Osteoblast (primary cell): Measurements from ENCODE around the gene OR10H3. TPM values are rescaled to one million over a fixed set of nuclear protein-coding genes. Genes with fewer than 3 reads are reported as not detected.
"Not testable (repeated sequence)": the region's sequence is repeated elsewhere in the genome, so short reads cannot be mapped to it uniquely, and the experiment has no call there.

Experiments
- DNase-seq: peaks from one replicate; pipeline ENCODE4 v3.0.0; 2011; ENCODE audit warnings: low spot score, mixed read lengths; ENCODE audit not compliant: insufficient read length; ENCODE audit errors: missing footprints
- H2AFZ ChIP-seq: 2 replicates; pipeline ENCODE4 v1.6.0; 2011; ENCODE audit warnings: mild to moderate bottlenecking, low read length
- H3K27ac ChIP-seq: 2 replicates; pipeline ENCODE4 v1.5.1; 2011; ENCODE audit warnings: mild to moderate bottlenecking, low read depth, low read length, moderate library complexity
- H3K27me3 ChIP-seq: 2 replicates; pipeline ENCODE4 v1.6.0; 2012; ENCODE audit warnings: mild to moderate bottlenecking, control low read depth, inconsistent platforms, low read length, moderate library complexity; ENCODE audit not compliant: insufficient read depth
- H3K36me3 ChIP-seq: 2 replicates; pipeline ENCODE4 v1.5.1; 2011; ENCODE audit warnings: mild to moderate bottlenecking, low read length, control low read depth, moderate library complexity; ENCODE audit not compliant: insufficient read depth
- H3K4me1 ChIP-seq: 2 replicates; pipeline ENCODE4 v1.5.1; 2011; ENCODE audit warnings: mild to moderate bottlenecking, low read length, control low read depth, moderate library complexity; ENCODE audit not compliant: insufficient read depth
- H3K4me2 ChIP-seq: 2 replicates; pipeline ENCODE4 v1.6.0; 2011; ENCODE audit warnings: mild to moderate bottlenecking, low read length; ENCODE audit not compliant: insufficient read depth
- H3K4me3 ChIP-seq: fragments of 200-600 bp; sonication (generic); 3 replicates; pipeline ENCODE4 v1.5.1; 2012; ENCODE audit warnings: mild to moderate bottlenecking, low read length, inconsistent platforms; ENCODE audit not compliant: insufficient read depth
- H3K79me2 ChIP-seq: 2 replicates; pipeline ENCODE4 v1.6.0; 2012; ENCODE audit warnings: mild to moderate bottlenecking, low read length, control low read depth, inconsistent platforms; ENCODE audit not compliant: insufficient read depth
- H3K9me3 ChIP-seq: 2 replicates; pipeline ENCODE4 v1.5.1; 2011; ENCODE audit warnings: low read depth, low read length, control low read depth
- H4K20me1 ChIP-seq: 2 replicates; pipeline ENCODE4 v1.6.0; 2012; ENCODE audit warnings: mild to moderate bottlenecking, low read length, control low read depth; ENCODE audit not compliant: insufficient read depth
- total RNA-seq: library from RNA; depleted of rRNA; stranded (reverse); fragments of >200 nt; gene quantifications from 2 replicates; pipeline ENCODE4 v1.2.3, GENCODE V29; 2012
- TF ChIP-seq, protein P1 (sequence below): IDR thresholded peaks from 2 replicates; pipeline ENCODE4 v1.5.1; 2011; ENCODE audit warnings: mild to moderate bottlenecking, low read depth, low read length, moderate library complexity; ENCODE audit errors: extremely low read depth

The OR10H3 gene
- total RNA-seq, 1 donor: not detected

- H3K27me3 ChIP-seq: no peaks in the 10 kb centered on the region
- no peaks in the 10 kb centered on the region for H3K9me3 ChIP-seq
- no peak overlapping the region for H2AFZ ChIP-seq
- H3K4me1 ChIP-seq: no peaks in the 10 kb centered on the region
- no peaks in the 10 kb centered on the region for H3K36me3 ChIP-seq
- H4K20me1 ChIP-seq: no peaks in the 10 kb centered on the region
- TF ChIP-seq, protein P1, sequence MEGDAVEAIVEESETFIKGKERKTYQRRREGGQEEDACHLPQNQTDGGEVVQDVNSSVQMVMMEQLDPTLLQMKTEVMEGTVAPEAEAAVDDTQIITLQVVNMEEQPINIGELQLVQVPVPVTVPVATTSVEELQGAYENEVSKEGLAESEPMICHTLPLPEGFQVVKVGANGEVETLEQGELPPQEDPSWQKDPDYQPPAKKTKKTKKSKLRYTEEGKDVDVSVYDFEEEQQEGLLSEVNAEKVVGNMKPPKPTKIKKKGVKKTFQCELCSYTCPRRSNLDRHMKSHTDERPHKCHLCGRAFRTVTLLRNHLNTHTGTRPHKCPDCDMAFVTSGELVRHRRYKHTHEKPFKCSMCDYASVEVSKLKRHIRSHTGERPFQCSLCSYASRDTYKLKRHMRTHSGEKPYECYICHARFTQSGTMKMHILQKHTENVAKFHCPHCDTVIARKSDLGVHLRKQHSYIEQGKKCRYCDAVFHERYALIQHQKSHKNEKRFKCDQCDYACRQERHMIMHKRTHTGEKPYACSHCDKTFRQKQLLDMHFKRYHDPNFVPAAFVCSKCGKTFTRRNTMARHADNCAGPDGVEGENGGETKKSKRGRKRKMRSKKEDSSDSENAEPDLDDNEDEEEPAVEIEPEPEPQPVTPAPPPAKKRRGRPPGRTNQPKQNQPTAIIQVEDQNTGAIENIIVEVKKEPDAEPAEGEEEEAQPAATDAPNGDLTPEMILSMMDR: no peak
- H3K27ac ChIP-seq: no peak overlapping the region
- H3K4me2 ChIP-seq: no peak overlapping the region
- no peaks in the 10 kb centered on the region for H3K79me2 ChIP-seq
- no peak overlapping the region for H3K4me3 ChIP-seq
- DNase-seq: no peak
These were observed 43.0 kb downstream of the OR10H3 start for GRCh38 chr19:15780610-15781418.

GRCh38 chr19:15781661-15782060 is 43.9 kb downstream of the OR10H3 start:
- no peaks in the 10 kb centered on the region for H3K4me1 ChIP-seq
- no peaks in the 10 kb centered on the region for H3K36me3 ChIP-seq
- H4K20me1 ChIP-seq: no peaks in the 10 kb centered on the region
- no peak overlapping the region for H3K4me2 ChIP-seq
- no peak for DNase-seq
- H3K27me3 ChIP-seq: no peaks in the 10 kb centered on the region
- no peaks in the 10 kb centered on the region for H3K79me2 ChIP-seq
- no peaks in the 10 kb centered on the region for H3K9me3 ChIP-seq
- TF ChIP-seq, protein P1: no peak
- H2AFZ ChIP-seq: no peak overlapping the region
- H3K4me3 ChIP-seq: no peak overlapping the region
- H3K27ac ChIP-seq: no peak overlapping the region

DNA sequence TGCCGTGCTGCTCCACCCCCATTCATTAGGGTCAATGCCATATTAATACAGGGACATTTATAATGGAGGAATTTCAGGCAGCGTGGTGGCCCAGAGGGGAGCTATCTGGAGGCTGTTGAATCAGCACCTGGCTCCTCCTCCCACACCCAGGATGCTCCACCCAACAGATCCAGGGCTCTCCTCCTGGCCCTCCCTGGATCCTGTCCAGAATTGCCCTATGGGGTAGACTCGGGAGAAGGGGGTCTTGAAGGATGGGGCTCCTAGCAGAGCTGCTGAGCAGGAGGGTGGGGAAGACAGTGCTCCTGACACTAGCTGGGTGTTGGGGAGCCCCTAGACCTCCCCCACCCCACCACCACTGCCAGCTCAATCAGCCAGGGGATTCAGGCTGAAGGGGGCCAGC is 44.4 kb downstream of the OR10H3 start:
- DNase-seq: peak; percentile 21
- H3K27me3 ChIP-seq: no peaks in the 10 kb centered on the region
- H3K27ac ChIP-seq: no peak overlapping the region
- H3K79me2 ChIP-seq: no peaks in the 10 kb centered on the region
- no peak overlapping the region for H2AFZ ChIP-seq
- no peak overlapping the region for H3K4me2 ChIP-seq
- no peak overlapping the region for H3K4me3 ChIP-seq
- H4K20me1 ChIP-seq: no peaks in the 10 kb centered on the region
- no peaks in the 10 kb centered on the region for H3K4me1 ChIP-seq
- H3K9me3 ChIP-seq: no peaks in the 10 kb centered on the region
- H3K36me3 ChIP-seq: no peaks in the 10 kb centered on the region
- TF ChIP-seq, protein P1: no peak

DNA sequence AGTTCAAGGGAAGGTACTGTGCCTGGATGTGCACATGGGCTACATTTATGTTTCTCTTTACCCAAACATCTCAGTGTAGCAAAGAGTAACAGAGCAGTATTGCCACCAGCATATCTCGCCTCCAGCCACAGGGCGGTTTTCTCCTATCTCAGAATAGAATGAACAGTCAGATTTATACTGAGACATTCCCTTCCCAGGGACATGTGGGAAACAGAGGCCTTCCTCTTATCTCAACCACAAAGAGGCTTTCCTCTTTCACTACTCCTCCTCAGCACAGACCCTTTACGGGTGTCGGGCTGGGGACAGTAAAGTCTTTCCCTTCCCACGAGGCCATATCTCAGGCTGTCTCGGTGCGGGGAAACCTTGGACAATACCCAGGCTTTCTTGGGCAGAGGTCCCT is 45.1 kb downstream of the OR10H3 start:
- H3K79me2 ChIP-seq: not testable (repeated sequence)

More for the DNA sequence above, 45.1 kb downstream of the OR10H3 start:
- not testable (repeated sequence) for H4K20me1 ChIP-seq, H3K4me2 ChIP-seq, H3K27ac ChIP-seq, H3K27me3 ChIP-seq, H3K4me1 ChIP-seq, H3K9me3 ChIP-seq, DNase-seq, H3K36me3 ChIP-seq, H3K4me3 ChIP-seq, H2AFZ ChIP-seq
